K562 (cell line): ENCODE measurements around the gene COX6B1. TPM values are rescaled to one million over a fixed set of nuclear protein-coding genes. Genes with fewer than 3 reads are reported as not detected.
A peak's percentile ranks its signal among the peaks of the same experiment; 100 is the strongest.

Source experiments
- ADNP ChIP-seq: fragments of 200-800 bp; sonication (Bioruptor generic); IDR thresholded peaks from 2 replicates; pipeline ENCODE4 v1.6.1; 2016; ENCODE audit warnings: missing genetic modification characterization, missing compliant biosample characterization
- ARHGAP35 ChIP-seq: fragments of 450-650 bp; IDR thresholded peaks from 2 replicates; pipeline ENCODE4 v1.6.1; 2018; ENCODE audit not compliant: partially characterized antibody
- CEBPB ChIP-seq: fragments of 450-650 bp; IDR thresholded peaks from 2 replicates; pipeline ENCODE4 v1.6.1; 2016; ENCODE audit warnings: missing genetic modification characterization, missing compliant biosample characterization
- CUX1 ChIP-seq: fragments of 200-800 bp; sonication (Bioruptor generic); IDR thresholded peaks from 2 replicates; pipeline ENCODE4 v1.6.1; 2016; ENCODE audit warnings: missing genetic modification characterization, missing compliant biosample characterization
- HMGN3 ChIP-seq: IDR thresholded peaks from 2 replicates; pipeline ENCODE4 v1.6.1; 2011; ENCODE audit warnings: borderline replicate concordance, low read depth, mild to moderate bottlenecking, mixed read lengths, low read length; ENCODE audit not compliant: insufficient read length; ENCODE audit errors: extremely low read depth
- JUN ChIP-seq, 2 experiments: sonication (generic) in 1 of 2; formaldehyde crosslinking in 1 of 2; IDR thresholded peaks; 2 replicates each; pipeline versions ENCODE4 v1.6.1 to v1.8.0; 2012 to 2022; ENCODE audit warnings: borderline replicate concordance in 2 of 2, mild to moderate bottlenecking in 2 of 2, improper control_type of control experiment in 1 of 2, low read depth in 1 of 2, low read length in 1 of 2, missing genetic modification reagents in 1 of 2
- MIER1 ChIP-seq: fragments of 450-650 bp; IDR thresholded peaks from 2 replicates; pipeline ENCODE4 v1.6.1; 2016; ENCODE audit warnings: antibody characterized with exemption, mild to moderate bottlenecking, low read depth
- NCOA6 ChIP-seq: fragments of 450-650 bp; IDR thresholded peaks from 2 replicates; pipeline ENCODE4 v1.6.1; 2017; ENCODE audit warnings: mild to moderate bottlenecking
- SP1 ChIP-seq: sonication (generic); formaldehyde crosslinking; IDR thresholded peaks from 2 replicates; pipeline ENCODE4 v1.8.1; 2022; ENCODE audit warnings: mild to moderate bottlenecking, missing genetic modification reagents
- TARDBP ChIP-seq: fragments of 450-650 bp; IDR thresholded peaks from 2 replicates; pipeline ENCODE4 v1.6.1; 2016
- TEAD2 ChIP-seq: fragments of 450-650 bp; IDR thresholded peaks from 2 replicates; pipeline ENCODE4 v1.6.1; 2016; ENCODE audit warnings: missing genetic modification characterization, control low read depth, missing compliant biosample characterization
- TOE1 ChIP-seq, 2 experiments: fragments of 450-650 bp in 1 of 2; sonication (generic) in 1 of 2; formaldehyde crosslinking in 1 of 2; IDR thresholded peaks; 2 replicates each; pipeline versions ENCODE4 v1.7.1 to v1.8.0; 2016 to 2022; ENCODE audit warnings: borderline replicate concordance in 2 of 2, mild to moderate bottlenecking in 2 of 2, antibody characterized with exemption in 1 of 2, inconsistent platforms in 1 of 2, low read depth in 1 of 2, missing genetic modification reagents in 1 of 2, moderate library complexity in 1 of 2
- XRCC5 ChIP-seq: fragments of 200-400 bp; formaldehyde crosslinking; IDR thresholded peaks from 2 replicates; pipeline ENCODE4 v1.6.1; 2017; ENCODE audit warnings: low read depth, mild to moderate bottlenecking, low read length
- YY1 ChIP-seq, 3 experiments: IDR thresholded peaks; 2 replicates each; pipeline ENCODE4 v1.6.1; 2011; ENCODE audit warnings: low read length in 2 of 3, mild to moderate bottlenecking in 2 of 3, moderate library complexity in 2 of 3, borderline replicate concordance in 1 of 3, control low read depth in 1 of 3, low read depth in 1 of 3; ENCODE audit not compliant: insufficient read depth in 3 of 3, insufficient replicate concordance in 2 of 3, control insufficient read depth in 1 of 3, insufficient read length in 1 of 3; ENCODE audit errors: extremely low read depth in 1 of 3
- ZNF133 ChIP-seq: fragments of 250-450 bp; sonication (Bioruptor Pico); IDR thresholded peaks from 2 replicates; pipeline ENCODE4 v1.4.0; 2020; ENCODE audit warnings: mild to moderate bottlenecking
- ZNF184 ChIP-seq: sonication (generic); formaldehyde crosslinking; IDR thresholded peaks from 2 replicates; pipeline ENCODE4 v1.5.0; 2020; ENCODE audit warnings: missing genetic modification reagents
- ZNF644 ChIP-seq: fragments of 200-800 bp; sonication (Bioruptor generic); IDR thresholded peaks from 2 replicates; pipeline ENCODE4 v1.6.1; 2016; ENCODE audit warnings: low read depth, missing genetic modification characterization, missing compliant biosample characterization
- polyA plus RNA-seq, 8 experiments: library from polyadenylated mRNA; depleted of rRNA in 4 of 8; stranded (reverse) in 5 of 8; unstranded in 3 of 8; fragments of >200 nt; fragmentation: Nextera tagmentation in 2 of 8; fragmentation: Illumina TruSeq in 1 of 8; extraction: Ambion mirVana in 2 of 8; extraction: Trizol in 1 of 8; gene quantifications; 2 replicates each; pipeline versions ENCODE4 v1.2.1 to v1.2.3, GENCODE V29; 2011 to 2014; ENCODE audit warnings: inconsistent platforms in 1 of 8, missing spikeins in 1 of 8
- total RNA-seq, 7 experiments: library from RNA; depleted of rRNA in 6 of 7; stranded (reverse); fragments of >200 nt in 6 of 7; fragmentation: Illumina TruSeq in 2 of 7; extraction: Trizol in 2 of 7; gene quantifications; 2 replicates each; pipeline versions ENCODE4 v1.2.1 to v1.2.3, GENCODE V29; 2011 to 2021; ENCODE audit warnings: low replicate concordance in 1 of 7
- TF ChIP-seq, protein P1 (sequence below), 2 experiments: fragments of 450-650 bp in 1 of 2; sonication (generic) in 1 of 2; formaldehyde crosslinking in 1 of 2; IDR thresholded peaks in 1 of 2; conservative IDR thresholded peaks in 1 of 2; 2 replicates each; pipeline versions ENCODE4 v1.6.1 to v1.8.1; 2016 to 2023; ENCODE audit warnings: mild to moderate bottlenecking in 2 of 2, moderate library complexity in 2 of 2, inconsistent platforms in 1 of 2, missing genetic modification reagents in 1 of 2
- TF ChIP-seq, protein P2 (sequence below): IDR thresholded peaks from 2 replicates; pipeline ENCODE4 v1.6.1; 2012; ENCODE audit warnings: low read depth, low read length, improper control_type of control experiment, borderline replicate concordance

COX6B1 gene
- total and polyA plus RNA-seq, 9 of the 15 experiments (the other 6 are each of a cell fraction or from before 2014, with no cell fraction given): 777 to 2,393 (median 1,219) TPM

- TF ChIP-seq ZNF133 (CRISPR knock-in tag) (no peak), YY1 (IDR thresholded peaks at IDR 0.05; ENCODE audit: borderline replicate concordance in 1 of 3, control insufficient read depth in 1 of 3, extremely low read depth in 1 of 3, insufficient read depth in 3 of 3, insufficient read length in 1 of 3, insufficient replicate concordance in 2 of 3, low read depth in 1 of 3, low read length in 2 of 3) (no peak), TARDBP (no peak), ZNF184 (no peak), CEBPB (tag) (peak; percentile 99), ZNF644 (tag) (0 out of 2 replicates have a peak, but pooled peaks have one; percentile 45), TEAD2 (tag) (peak; percentile 64; the same call in 1 of the 2 replicates), HMGN3 (no peak), CUX1 (CRISPR knock-in tag) (no peak), ARHGAP35 (no peak), XRCC5 (no peak), SP1 (CRISPR knock-in tag) (no peak), NCOA6 (no peak), TOE1 (IDR thresholded peaks at IDR 0.05; ENCODE audit: borderline replicate concordance) (peak; percentile 50), TOE1 (CRISPR knock-in tag; IDR thresholded peaks at IDR 0.05; ENCODE audit: borderline replicate concordance, low read depth) (no peak), JUN (IDR thresholded peaks at IDR 0.05; ENCODE audit: borderline replicate concordance, low read depth, low read length) (no peak; the same call in 1 of the 2 replicates), JUN (CRISPR knock-in tag; IDR thresholded peaks at IDR 0.05; ENCODE audit: borderline replicate concordance) (no peak), MIER1 (no peak), ADNP (tag) (no peak)
- TF ChIP-seq, protein P1, sequence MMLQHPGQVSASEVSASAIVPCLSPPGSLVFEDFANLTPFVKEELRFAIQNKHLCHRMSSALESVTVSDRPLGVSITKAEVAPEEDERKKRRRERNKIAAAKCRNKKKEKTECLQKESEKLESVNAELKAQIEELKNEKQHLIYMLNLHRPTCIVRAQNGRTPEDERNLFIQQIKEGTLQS (IDR thresholded peaks at IDR 0.05): peak; percentile 77
- TF ChIP-seq, protein P1 (CRISPR knock-in tag; conservative IDR thresholded peaks at IDR 0.05): no peak
- TF ChIP-seq, protein P2, sequence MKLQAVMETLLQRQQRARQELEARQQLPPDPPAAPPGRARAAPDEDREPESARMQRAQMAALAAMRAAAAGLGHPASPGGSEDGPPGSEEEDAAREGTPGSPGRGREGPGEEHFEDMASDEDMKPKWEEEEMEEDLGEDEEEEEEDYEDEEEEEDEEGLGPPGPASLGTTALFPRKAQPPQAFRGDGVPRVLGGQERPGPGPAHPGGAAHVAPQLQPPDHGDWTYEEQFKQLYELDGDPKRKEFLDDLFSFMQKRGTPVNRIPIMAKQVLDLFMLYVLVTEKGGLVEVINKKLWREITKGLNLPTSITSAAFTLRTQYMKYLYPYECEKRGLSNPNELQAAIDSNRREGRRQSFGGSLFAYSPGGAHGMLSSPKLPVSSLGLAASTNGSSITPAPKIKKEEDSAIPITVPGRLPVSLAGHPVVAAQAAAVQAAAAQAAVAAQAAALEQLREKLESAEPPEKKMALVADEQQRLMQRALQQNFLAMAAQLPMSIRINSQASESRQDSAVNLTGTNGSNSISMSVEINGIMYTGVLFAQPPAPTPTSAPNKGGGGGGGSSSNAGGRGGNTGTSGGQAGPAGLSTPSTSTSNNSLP: no peak
These were observed 23.7 kb downstream of the COX6B1 start (continued) for GRCh38 chr19:35671818-35672217.
